ENCODE measurements around the gene CNIH1.
"Not testable (repeated sequence)": the region's sequence is repeated elsewhere in the genome, so short reads cannot be mapped to it uniquely, and the experiment has no call there.

CNIH1 gene

GRCh38 chr14:54378893-54379292 is 62.3 kb downstream of the CNIH1 start:
- not testable (repeated sequence) for DNase-seq

- no peak for DNase-seq
Observed at GRCh38 chr14:54377501-54377900, 63.7 kb downstream of the CNIH1 start.

- DNase-seq: no peak
Observed at GRCh38 chr14:54374117-54374884, 66.9 kb downstream of the CNIH1 start.
